SK-N-SH (cell line): ENCODE data around the gene ANKRD16. TPM values are rescaled to one million over a fixed set of nuclear protein-coding genes. Genes with fewer than 3 reads are reported as not detected.

Experiments
- CTCF ChIA-PET: fragments of 300-600, 350-600 bp; formaldehyde crosslinking; extraction: SDS; loops from one replicate; lab custom pipeline; 2021; lab: Yijun Ruan, JAX
- POLR2A ChIA-PET: fragments of 350-600 bp; sonication (Branson Sonifier 250); formaldehyde crosslinking; extraction: SDS; loops from one replicate; lab custom pipeline; 2020; ENCODE audit warnings: antibody characterized with exemption, inconsistent platforms; lab: Yijun Ruan, JAX
- DNase-seq: peaks from one replicate; pipeline ENCODE4 v3.0.0; 2012
- H2AFZ ChIP-seq: fragments of 200-600 bp; sonication (generic); 2 replicates; pipeline ENCODE4 v1.8.1; 2016; ENCODE audit warnings: antibody characterized with exemption, mild to moderate bottlenecking, low read depth
- H3F3A ChIP-seq: fragments of 200-600 bp; sonication (generic); replicated peaks from 2 replicates; pipeline ENCODE3; 2016; ENCODE audit warnings: antibody characterized with exemption, mild to moderate bottlenecking; ENCODE audit not compliant: insufficient read depth
- H3K27ac ChIP-seq, 2 experiments: fragments of 200-500 bp in 1 of 2; fragments of 200-600 bp in 1 of 2; sonication (Bioruptor generic) in 1 of 2; sonication (generic), shearing (Covaris generic) in 1 of 2; 2 replicates each; pipeline versions ENCODE4 v1.5.1 to v1.6.1; 2014 to 2016; ENCODE audit warnings: low read depth in 2 of 2, inconsistent platforms in 1 of 2, low read length in 1 of 2, mild to moderate bottlenecking in 1 of 2, mixed read lengths in 1 of 2
- H3K27me3 ChIP-seq: fragments of 200-600 bp; sonication (generic), shearing (Covaris generic); 2 replicates; pipeline ENCODE4 v1.6.1; 2016; ENCODE audit warnings: mixed run types; ENCODE audit not compliant: insufficient read depth
- H3K36me3 ChIP-seq, 2 experiments: fragments of 200-500 bp in 1 of 2; fragments of 200-600 bp in 1 of 2; sonication (Bioruptor generic) in 1 of 2; sonication (generic) in 1 of 2; replicated peaks in 1 of 2; 2 replicates each; pipeline versions ENCODE3 to v1.5.1; 2014 to 2016; ENCODE audit warnings: low read length in 1 of 2, mild to moderate bottlenecking in 1 of 2; ENCODE audit not compliant: insufficient read depth in 2 of 2, control insufficient read depth in 1 of 2
- H3K4me1 ChIP-seq, 2 experiments: fragments of 200-500 bp in 1 of 2; fragments of 200-600 bp in 1 of 2; sonication (Bioruptor generic) in 1 of 2; sonication (generic), shearing (Covaris generic) in 1 of 2; 2 replicates each; pipeline versions ENCODE4 v1.5.1 to v1.6.1; 2014 to 2016; ENCODE audit warnings: low read depth in 1 of 2, low read length in 1 of 2, mixed run types in 1 of 2; ENCODE audit not compliant: insufficient read depth in 2 of 2, control insufficient read depth in 1 of 2
- H3K4me2 ChIP-seq: fragments of 200-600 bp; sonication (generic), shearing (Covaris generic); 2 replicates; pipeline ENCODE4 v1.6.1; 2017; ENCODE audit warnings: mixed run types
- H3K4me3 ChIP-seq, 2 experiments: fragments of 200-500 bp in 1 of 2; fragments of 200-600 bp in 1 of 2; sonication (Bioruptor generic) in 1 of 2; sonication (generic), shearing (Covaris generic) in 1 of 2; 2 replicates each; pipeline versions ENCODE4 v1.5.1 to v1.8.1; 2014 to 2016; ENCODE audit warnings: low read depth in 2 of 2, inconsistent platforms in 1 of 2, low read length in 1 of 2, mild to moderate bottlenecking in 1 of 2, mixed read lengths in 1 of 2, moderate library complexity in 1 of 2
- H3K79me2 ChIP-seq: fragments of 200-600 bp; sonication (generic); 2 replicates; pipeline ENCODE4 v1.8.1; 2017; ENCODE audit warnings: mild to moderate bottlenecking; ENCODE audit not compliant: insufficient read depth
- H3K9ac ChIP-seq: fragments of 200-600 bp; sonication (generic); 2 replicates; pipeline ENCODE4 v1.6.1; 2017; ENCODE audit warnings: mixed run types
- H3K9me2 ChIP-seq: fragments of 200-600 bp; sonication (generic); 2 replicates; pipeline ENCODE4 v1.6.1; 2017; ENCODE audit warnings: mixed run types
- H3K9me3 ChIP-seq: fragments of 200-600 bp; sonication (generic); 2 replicates; pipeline ENCODE4 v1.6.1; 2017; ENCODE audit warnings: mixed run types, mild to moderate bottlenecking, moderate library complexity
- H4K20me1 ChIP-seq: fragments of 200-600 bp; sonication (generic); 2 replicates; pipeline ENCODE4 v1.6.1; 2017; ENCODE audit warnings: mild to moderate bottlenecking, mixed run types; ENCODE audit not compliant: insufficient read depth
- EP300 ChIP-seq, 2 experiments: IDR thresholded peaks; 2 replicates each; pipeline versions ENCODE4 v1.4.0 to v1.6.1; 2012; ENCODE audit warnings: borderline replicate concordance in 1 of 2, low read depth in 1 of 2, low read length in 1 of 2
- FOXJ3 ChIP-seq: sonication (generic); formaldehyde crosslinking; IDR thresholded peaks from 2 replicates; pipeline ENCODE4 v1.5.1; 2020; ENCODE audit warnings: mild to moderate bottlenecking, missing genetic modification reagents
- JUND ChIP-seq: IDR thresholded peaks from 2 replicates; pipeline ENCODE4 v1.4.0; 2012
- MXI1 ChIP-seq: IDR thresholded peaks from 2 replicates; pipeline ENCODE4 v1.6.1; 2012; ENCODE audit warnings: mild to moderate bottlenecking, low read depth, low read length, improper control_type of control experiment
- NFIC ChIP-seq: IDR thresholded peaks from 2 replicates; pipeline ENCODE4 v1.4.0; 2012; ENCODE audit warnings: borderline replicate concordance
- NRF1 ChIP-seq: IDR thresholded peaks from 2 replicates; pipeline ENCODE4 v1.6.1; 2012; ENCODE audit warnings: low read depth, mild to moderate bottlenecking, low read length
- RCOR1 ChIP-seq: fragments of 150-350 bp; IDR thresholded peaks from 2 replicates; pipeline ENCODE4 v1.6.1; 2017; ENCODE audit warnings: antibody characterized with exemption, low read length
- REST ChIP-seq: IDR thresholded peaks from 2 replicates; pipeline ENCODE4 v1.6.1; 2012; ENCODE audit warnings: mild to moderate bottlenecking, low read depth, low read length, moderate library complexity
- TCF12 ChIP-seq: IDR thresholded peaks from 2 replicates; pipeline ENCODE4 v1.4.0; 2012
- USF2 ChIP-seq: fragments of 150-350 bp; IDR thresholded peaks from 2 replicates; pipeline ENCODE4 v1.6.1; 2017; ENCODE audit warnings: antibody characterized with exemption, low read length, low read depth, borderline replicate concordance
- WGBS: methylation state at CpG from one replicate; pipeline ENCODE4 v1.1.6; 2017; ENCODE audit warnings: low lambda C conversion rate; 5-methylcytosine and 5-hydroxymethylcytosine counted together
- polyA plus RNA-seq, 3 experiments: library from polyadenylated mRNA; depleted of rRNA; stranded (reverse); fragments of >200 nt; gene quantifications; 2 replicates each; pipeline ENCODE4 v1.2.3, GENCODE V29; 2012
- TF ChIP-seq, protein P1 (sequence below): IDR thresholded peaks from 2 replicates; pipeline ENCODE4 v1.4.0; 2012; ENCODE audit warnings: low read depth
- TF ChIP-seq, protein P2 (sequence below): IDR thresholded peaks from 2 replicates; pipeline ENCODE4; 2012
- TF ChIP-seq, protein P3 (sequence below): fragments of 200-600 bp; sonication (generic); IDR thresholded peaks from 2 replicates; pipeline ENCODE4 v1.6.1; 2017; ENCODE audit warnings: antibody characterized with exemption, mild to moderate bottlenecking, moderate library complexity

ANKRD16 gene
- polyA plus RNA-seq, 1 of the 3 experiments (the other 2 are of a cell fraction): 9.9 TPM

- CTCF ChIA-PET: interaction anchor here (0.6 to 1.9 kb wide), 5 partner anchors 8 to 1247 kb away, joined by 3 to 5 read pairs (median 5); no protein-coding TSS in a partner anchor
These were observed 791 bp upstream of the ANKRD16 start for GRCh38 chr10:5890452-5890915.

More at GRCh38 chr10:5890452-5890915, 791 bp upstream of the ANKRD16 start:
- POLR2A ChIA-PET: interaction anchor here (0.6 to 3.1 kb wide), 3 partner anchors 14 to 138 kb away, joined by 4 to 17 read pairs (median 12); partner anchors contain the start of gene GDI2
- WGBS: 2% methylated on average over 34 of the region's 40 CpGs
- Histone ChIP-seq H3K4me3 (peak overlapping the region; percentile 79 to 85), H3K4me1 (peaks cover 12 to 22% of the 10 kb centered on the region in 2 experiments; a peak in 3 of 4 replicates), H3K9me3 (no peaks in the 10 kb centered on the region), H3K79me2 (peaks cover 76% of the 10 kb centered on the region), H3K27ac (peak overlapping the region; percentile 58 to 73; a peak in 3 of 4 replicates), H4K20me1 (peaks cover 24% of the 10 kb centered on the region), H2AFZ (no peak overlapping the region), H3K9ac (peak overlapping the region; percentile 89), H3K36me3 (peaks cover 37 to 38% of the 10 kb centered on the region in 2 experiments), H3F3A (peaks cover 6% of the 10 kb centered on the region), H3K4me2 (peak overlapping the region; percentile 90), H3K9me2 (no peaks in the 10 kb centered on the region), H3K27me3 (no peaks in the 10 kb centered on the region)
- DNase-seq: peak; percentile 66
- TF ChIP-seq, protein P1, sequence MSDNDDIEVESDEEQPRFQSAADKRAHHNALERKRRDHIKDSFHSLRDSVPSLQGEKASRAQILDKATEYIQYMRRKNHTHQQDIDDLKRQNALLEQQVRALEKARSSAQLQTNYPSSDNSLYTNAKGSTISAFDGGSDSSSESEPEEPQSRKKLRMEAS: no peak
- no peak for TF ChIP-seq JUND
- no peak for TF ChIP-seq RCOR1
- TF ChIP-seq MXI1: no peak
- no peak for TF ChIP-seq NRF1
- no peak for TF ChIP-seq TCF12
- TF ChIP-seq, protein P2, sequence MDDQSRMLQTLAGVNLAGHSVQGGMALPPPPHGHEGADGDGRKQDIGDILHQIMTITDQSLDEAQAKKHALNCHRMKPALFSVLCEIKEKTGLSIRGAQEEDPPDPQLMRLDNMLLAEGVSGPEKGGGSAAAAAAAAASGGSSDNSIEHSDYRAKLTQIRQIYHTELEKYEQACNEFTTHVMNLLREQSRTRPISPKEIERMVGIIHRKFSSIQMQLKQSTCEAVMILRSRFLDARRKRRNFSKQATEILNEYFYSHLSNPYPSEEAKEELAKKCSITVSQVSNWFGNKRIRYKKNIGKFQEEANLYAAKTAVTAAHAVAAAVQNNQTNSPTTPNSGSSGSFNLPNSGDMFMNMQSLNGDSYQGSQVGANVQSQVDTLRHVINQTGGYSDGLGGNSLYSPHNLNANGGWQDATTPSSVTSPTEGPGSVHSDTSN: no peak
- TF ChIP-seq FOXJ3 (CRISPR knock-in tag): no peak
- no peak for TF ChIP-seq USF2
- no peak for TF ChIP-seq NFIC
- no peak for TF ChIP-seq EP300 (IDR thresholded peaks at IDR 0.05; ENCODE audit: borderline replicate concordance in 1 of 2, low read depth in 1 of 2, low read length in 1 of 2)
- TF ChIP-seq, protein P3, sequence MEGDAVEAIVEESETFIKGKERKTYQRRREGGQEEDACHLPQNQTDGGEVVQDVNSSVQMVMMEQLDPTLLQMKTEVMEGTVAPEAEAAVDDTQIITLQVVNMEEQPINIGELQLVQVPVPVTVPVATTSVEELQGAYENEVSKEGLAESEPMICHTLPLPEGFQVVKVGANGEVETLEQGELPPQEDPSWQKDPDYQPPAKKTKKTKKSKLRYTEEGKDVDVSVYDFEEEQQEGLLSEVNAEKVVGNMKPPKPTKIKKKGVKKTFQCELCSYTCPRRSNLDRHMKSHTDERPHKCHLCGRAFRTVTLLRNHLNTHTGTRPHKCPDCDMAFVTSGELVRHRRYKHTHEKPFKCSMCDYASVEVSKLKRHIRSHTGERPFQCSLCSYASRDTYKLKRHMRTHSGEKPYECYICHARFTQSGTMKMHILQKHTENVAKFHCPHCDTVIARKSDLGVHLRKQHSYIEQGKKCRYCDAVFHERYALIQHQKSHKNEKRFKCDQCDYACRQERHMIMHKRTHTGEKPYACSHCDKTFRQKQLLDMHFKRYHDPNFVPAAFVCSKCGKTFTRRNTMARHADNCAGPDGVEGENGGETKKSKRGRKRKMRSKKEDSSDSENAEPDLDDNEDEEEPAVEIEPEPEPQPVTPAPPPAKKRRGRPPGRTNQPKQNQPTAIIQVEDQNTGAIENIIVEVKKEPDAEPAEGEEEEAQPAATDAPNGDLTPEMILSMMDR: no peak
- TF ChIP-seq REST: no peak
